HG02852 (cell line): ENCODE measurements around the gene ARHGAP1.

Experiments used
- ATAC-seq: cut with Tn5 transposase; IDR thresholded peaks from one replicate; pipeline ENCODE4 v1.9.1; 2021; ENCODE audit warnings: mild to moderate bottlenecking, moderate library complexity; ENCODE audit not compliant: unreplicated experiment

Gene ARHGAP1

GRCh38 chr11:46695345-46696211, 4.8 kb downstream of the ARHGAP1 start:
- ATAC-seq: no peak

- ATAC-seq: no peak
Observed at GRCh38 chr11:46694607-46695006, 5.8 kb downstream of the ARHGAP1 start.

GRCh38 chr11:46694072-46694471, 6.3 kb downstream of the ARHGAP1 start:
- no peak for ATAC-seq

GRCh38 chr11:46693597-46694012, 6.8 kb downstream of the ARHGAP1 start:
- ATAC-seq: no peak

GRCh38 chr11:46692450-46692849, 8.0 kb downstream of the ARHGAP1 start:
- ATAC-seq: no peak

- ATAC-seq: no peak
Observed at GRCh38 chr11:46690702-46691101, 9.7 kb downstream of the ARHGAP1 start.

GRCh38 chr11:46686886-46687795, 13.3 kb downstream of the ARHGAP1 start:
- ATAC-seq: no peak

- no peak for ATAC-seq
Observed at GRCh38 chr11:46684367-46684766, 16.1 kb downstream of the ARHGAP1 start.

- no peak for ATAC-seq
Observed at GRCh38 chr11:46682773-46683752, 17.4 kb downstream of the ARHGAP1 start.

GRCh38 chr11:46681814-46682213, 18.6 kb downstream of the ARHGAP1 start:
- ATAC-seq: no peak

- ATAC-seq: no peak
Observed at GRCh38 chr11:46680815-46681214, 19.6 kb downstream of the ARHGAP1 start.

- ATAC-seq: no peak
Observed at GRCh38 chr11:46680164-46680760, 20.2 kb downstream of the ARHGAP1 start.

GRCh38 chr11:46679241-46680163, 20.9 kb downstream of the ARHGAP1 start:
- no peak for ATAC-seq

- ATAC-seq: no peak
Observed at GRCh38 chr11:46678741-46679130, 21.7 kb downstream of the ARHGAP1 start.

- no peak for ATAC-seq
Observed at GRCh38 chr11:46677991-46678740, 22.3 kb downstream of the ARHGAP1 start.

- ATAC-seq: no peak
Observed at GRCh38 chr11:46677169-46677568, 23.2 kb downstream of the ARHGAP1 start.

- ATAC-seq: no peak
Observed at GRCh38 chr11:46676436-46677158, 23.8 kb downstream of the ARHGAP1 start.

- no peak for ATAC-seq
Observed at GRCh38 chr11:46675949-46676348, 24.5 kb downstream of the ARHGAP1 start.
